ENCODE results near the gene ALKBH6. TPM values are rescaled to one million over a fixed set of nuclear protein-coding genes. Genes with fewer than 3 reads are reported as not detected.
A peak's percentile ranks its signal among the peaks of the same experiment; 100 is the strongest.
"Not testable (repeated sequence)": the region's sequence is repeated elsewhere in the genome, so short reads cannot be mapped to it uniquely, and the experiment has no call there.

The ALKBH6 gene
- total RNA-seq, 1 experiment from 2014 or later: 17.1 TPM

DNA sequence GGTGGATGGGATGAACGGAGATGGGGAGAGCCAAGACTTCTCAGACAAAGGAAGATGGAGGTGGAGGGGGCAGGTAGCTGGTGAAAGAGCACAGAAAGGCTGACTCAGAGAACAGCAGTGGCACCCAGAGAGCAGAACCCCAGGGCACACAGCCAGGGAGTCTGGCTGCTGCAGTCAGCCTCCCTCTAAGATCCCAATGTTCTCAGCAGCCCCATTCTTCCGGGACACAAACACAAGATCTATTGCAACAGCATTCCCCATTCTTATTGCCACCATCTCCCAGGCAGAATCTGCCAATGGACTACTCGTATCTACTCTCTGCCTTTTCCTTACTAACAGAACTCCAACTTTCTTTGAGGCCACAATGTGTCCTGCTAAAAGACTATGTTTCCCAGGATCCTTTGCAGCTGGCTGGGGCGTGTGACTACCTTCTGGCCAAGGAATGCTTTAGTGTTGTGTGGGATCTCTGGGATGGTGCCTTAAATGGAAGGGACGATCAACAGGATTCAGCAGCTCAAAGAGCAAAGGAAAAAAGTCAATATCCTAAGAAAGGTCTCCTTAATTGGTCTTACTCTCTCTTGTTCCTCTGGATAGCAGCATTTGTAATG, 32.5 kb upstream of the ALKBH6 start:
- no peaks in the 10 kb centered on the region for H3K36me3 ChIP-seq
- DNase-seq (ENCODE audit: low read depth in 1 of 2, low spot score in 2 of 2): no peak
- H3K4me3 ChIP-seq: no peak overlapping the region

GRCh38 chr19:36043952-36044351, 29.9 kb upstream of the ALKBH6 start:
- H3K4me3 ChIP-seq: no peak overlapping the region
- H3K4me1 ChIP-seq (replicated peaks): peaks cover 6% of the 10 kb centered on the region; the same call in 1 of the 2 replicates
- no peaks in the 10 kb centered on the region for H3K27me3 ChIP-seq (replicated peaks)
- no peaks in the 10 kb centered on the region for H3K9me3 ChIP-seq (replicated peaks)
- no peak overlapping the region for H3K27ac ChIP-seq
- no peaks in the 10 kb centered on the region for H3K36me3 ChIP-seq
- no peak for DNase-seq (ENCODE audit: low read depth in 1 of 2, low spot score in 2 of 2)

More for the DNA sequence above, 32.5 kb upstream of the ALKBH6 start:
- peaks cover 3% of the 10 kb centered on the region; the same call in 1 of the 2 replicates for H3K4me1 ChIP-seq (replicated peaks)
- H3K27me3 ChIP-seq (replicated peaks): no peaks in the 10 kb centered on the region
- no peak overlapping the region for H3K27ac ChIP-seq
- no peaks in the 10 kb centered on the region for H3K9me3 ChIP-seq (replicated peaks)

GRCh38 chr19:36041831-36042230, 27.8 kb upstream of the ALKBH6 start:
- Histone ChIP-seq H3K9me3 (replicated peaks) (no peaks in the 10 kb centered on the region), H3K27ac (no peak overlapping the region), H3K4me3 (no peak overlapping the region), H3K4me1 (replicated peaks) (peaks cover 6% of the 10 kb centered on the region; the same call in 1 of the 2 replicates), H3K27me3 (replicated peaks) (no peaks in the 10 kb centered on the region), H3K36me3 (no peaks in the 10 kb centered on the region)
- no peak for DNase-seq (ENCODE audit: low read depth in 1 of 2, low spot score in 2 of 2)

GRCh38 chr19:36041092-36041491, 27.1 kb upstream of the ALKBH6 start:
- DNase-seq (ENCODE audit: low read depth in 1 of 2, low spot score in 2 of 2); H3K36me3 ChIP-seq; H3K27me3 ChIP-seq (replicated peaks); H3K27ac ChIP-seq; H3K4me3 ChIP-seq; H3K9me3 ChIP-seq (replicated peaks); H3K4me1 ChIP-seq (replicated peaks): not testable (repeated sequence)

GRCh38 chr19:36040495-36040894, 26.5 kb upstream of the ALKBH6 start:
- no peak for DNase-seq (ENCODE audit: low read depth in 1 of 2, low spot score in 2 of 2)
- H3K27ac ChIP-seq: no peak overlapping the region

GRCh38 chr19:36032251-36033104, 18.5 kb upstream of the ALKBH6 start, which contains the start of gene CLIP3:
CLIP3 (minus strand) TSS chr19:36032873; CDS start chr19:36032357, 516 bp downstream.
- peak; percentile 41 to 84 for DNase-seq (ENCODE audit: low read depth in 1 of 2, low spot score in 2 of 2)
- Histone ChIP-seq H3K27me3 (replicated peaks) (no peaks in the 10 kb centered on the region), H3K27ac (no peak within 1 kb of the TSS), H3K4me1 (replicated peaks) (peaks cover 10% of the 10 kb centered on the region), H3K9me3 (replicated peaks) (no peaks in the 10 kb centered on the region), H3K36me3 (no peaks in the 10 kb centered on the region), H3K4me3 (peak within 1 kb of the TSS; percentile 47)

More at GRCh38 chr19:36040495-36040894, 26.5 kb upstream of the ALKBH6 start:
- H3K36me3 ChIP-seq: no peaks in the 10 kb centered on the region
- no peaks in the 10 kb centered on the region for H3K9me3 ChIP-seq (replicated peaks)
- H3K4me3 ChIP-seq: no peak overlapping the region
- H3K4me1 ChIP-seq (replicated peaks): peaks cover 6% of the 10 kb centered on the region; the same call in 1 of the 2 replicates
- H3K27me3 ChIP-seq (replicated peaks): no peaks in the 10 kb centered on the region

DNA sequence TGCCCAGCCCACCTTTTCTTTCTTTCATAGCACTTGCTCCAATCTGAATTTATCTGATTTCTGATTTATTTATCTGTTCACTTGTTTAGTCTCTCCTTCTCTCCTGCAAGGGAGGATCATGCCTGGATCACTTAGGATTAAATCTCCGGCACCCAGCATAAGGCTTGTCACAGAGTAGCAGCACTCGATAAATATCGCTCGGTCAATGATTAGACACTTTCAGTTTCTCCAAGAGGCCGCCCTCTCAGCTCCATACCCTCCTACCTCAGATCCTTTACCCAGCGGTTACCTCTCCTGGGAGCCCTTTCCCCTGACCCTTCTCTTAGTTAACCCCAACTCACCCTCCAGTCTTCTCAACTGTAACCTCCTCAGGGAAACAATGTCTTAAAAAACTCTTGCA, 17.3 kb upstream of the ALKBH6 start:
- Histone ChIP-seq H3K4me1 (replicated peaks) (peaks cover 10% of the 10 kb centered on the region), H3K27me3 (replicated peaks) (no peaks in the 10 kb centered on the region), H3K4me3 (no peak overlapping the region), H3K36me3 (no peaks in the 10 kb centered on the region), H3K9me3 (replicated peaks) (no peaks in the 10 kb centered on the region), H3K27ac (no peak overlapping the region)
- no peak for DNase-seq (ENCODE audit: low read depth in 1 of 2, low spot score in 2 of 2)

DNA sequence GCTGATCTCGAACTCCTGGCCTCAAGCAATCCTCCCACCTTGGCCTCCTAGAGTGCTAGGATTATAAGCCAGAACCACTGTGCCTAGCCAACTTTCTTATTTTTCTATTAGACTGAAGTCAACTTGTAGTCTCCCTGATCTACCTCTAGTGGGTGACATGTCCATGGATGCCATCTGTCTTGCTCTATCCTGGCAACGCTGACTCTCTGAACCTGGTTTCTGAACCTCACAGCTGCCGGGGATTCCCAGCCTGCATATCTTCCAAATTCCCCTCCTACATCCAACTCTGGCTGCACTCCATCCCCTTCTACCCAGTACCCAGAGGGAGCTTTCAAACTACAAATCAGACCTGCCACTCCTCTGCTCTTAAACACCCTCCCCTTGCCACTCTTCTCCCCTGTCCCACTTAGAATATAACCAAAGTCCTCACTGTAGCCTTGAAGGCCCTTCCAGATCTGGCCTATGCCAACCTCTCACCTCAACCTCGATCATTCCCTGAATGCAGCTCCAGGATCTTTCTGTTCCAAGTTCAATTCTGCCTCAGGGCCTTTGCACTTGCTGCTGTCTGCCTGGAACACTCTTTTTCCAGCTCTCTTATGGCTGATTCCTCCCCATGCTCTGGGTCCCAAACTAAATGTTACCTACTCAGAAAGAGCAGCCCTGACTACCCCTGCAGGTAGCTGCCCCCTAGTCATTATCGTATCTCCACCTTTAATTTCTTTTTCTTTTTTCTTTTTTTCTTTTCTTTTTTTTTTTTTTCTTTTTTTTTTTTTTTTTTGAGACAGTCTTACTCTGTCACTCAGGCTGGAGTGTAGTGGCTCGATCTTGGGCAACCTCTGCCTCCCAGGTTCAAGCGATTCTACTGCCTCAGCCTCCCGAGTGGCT, 16.5 kb upstream of the ALKBH6 start:
- H3K27me3 ChIP-seq (replicated peaks): no peaks in the 10 kb centered on the region
- no peak overlapping the region for H3K27ac ChIP-seq
- no peaks in the 10 kb centered on the region for H3K9me3 ChIP-seq (replicated peaks)
- H3K4me1 ChIP-seq (replicated peaks): peaks cover 10% of the 10 kb centered on the region
- DNase-seq (ENCODE audit: low read depth in 1 of 2, low spot score in 2 of 2): no peak
- no peaks in the 10 kb centered on the region for H3K36me3 ChIP-seq
- H3K4me3 ChIP-seq: no peak overlapping the region

- DNase-seq (ENCODE audit: low read depth in 1 of 2, low spot score in 2 of 2): no peak
- H3K4me1 ChIP-seq (replicated peaks): peaks cover 10% of the 10 kb centered on the region
- no peaks in the 10 kb centered on the region for H3K27me3 ChIP-seq (replicated peaks)
- no peak overlapping the region for H3K27ac ChIP-seq
- no peak overlapping the region for H3K4me3 ChIP-seq
- H3K9me3 ChIP-seq (replicated peaks): no peaks in the 10 kb centered on the region
- H3K36me3 ChIP-seq: peaks cover 7% of the 10 kb centered on the region
Measured at GRCh38 chr19:36028313-36029041, 14.5 kb upstream of the ALKBH6 start.

GRCh38 chr19:36027696-36028095, 13.7 kb upstream of the ALKBH6 start:
- no peak for DNase-seq (ENCODE audit: low read depth in 1 of 2, low spot score in 2 of 2)
- H3K4me1 ChIP-seq (replicated peaks): peaks cover 4% of the 10 kb centered on the region
- H3K4me3 ChIP-seq: no peak overlapping the region
- H3K27ac ChIP-seq: no peak overlapping the region
- H3K36me3 ChIP-seq: peaks cover 7% of the 10 kb centered on the region
- no peaks in the 10 kb centered on the region for H3K9me3 ChIP-seq (replicated peaks)
- H3K27me3 ChIP-seq (replicated peaks): no peaks in the 10 kb centered on the region

- Histone ChIP-seq H3K27ac (no peak overlapping the region), H3K36me3 (peaks cover 15% of the 10 kb centered on the region), H3K4me1 (replicated peaks) (no peaks in the 10 kb centered on the region), H3K9me3 (replicated peaks) (no peaks in the 10 kb centered on the region), H3K4me3 (no peak overlapping the region), H3K27me3 (replicated peaks) (no peaks in the 10 kb centered on the region)
- no peak for DNase-seq (ENCODE audit: low read depth in 1 of 2, low spot score in 2 of 2)
Measured at GRCh38 chr19:36026091-36026876, 12.3 kb upstream of the ALKBH6 start.

DNA sequence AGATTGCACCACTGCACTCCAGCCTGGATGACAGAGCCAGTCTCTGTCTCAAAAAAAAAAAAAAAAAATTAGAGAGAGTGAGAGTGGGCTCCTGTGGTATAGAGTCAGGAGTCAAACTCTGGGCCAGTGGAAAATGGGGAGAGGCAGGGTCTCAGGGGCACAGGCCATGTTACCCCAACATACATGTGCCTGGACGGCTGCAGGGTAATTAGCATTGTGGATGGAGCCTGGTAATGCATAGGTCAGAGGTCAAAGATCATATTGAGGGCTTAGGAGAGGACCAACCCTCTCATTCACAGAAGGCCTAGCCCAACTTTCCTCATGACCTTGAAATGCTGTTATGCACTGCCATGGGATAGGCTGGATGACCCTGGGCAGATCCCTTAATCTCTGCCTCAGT, 11.5 kb upstream of the ALKBH6 start:
- no peak overlapping the region for H3K4me3 ChIP-seq
- H3K36me3 ChIP-seq: peaks cover 15% of the 10 kb centered on the region
- H3K4me1 ChIP-seq (replicated peaks): no peaks in the 10 kb centered on the region

More for the DNA sequence above, 11.5 kb upstream of the ALKBH6 start:
- DNase-seq (ENCODE audit: low read depth in 1 of 2, low spot score in 2 of 2): no peak
- Histone ChIP-seq H3K27ac (no peak overlapping the region), H3K27me3 (replicated peaks) (no peaks in the 10 kb centered on the region), H3K9me3 (replicated peaks) (no peaks in the 10 kb centered on the region)
